Activated T-cell treated with anti-CD3 and anti-CD28 coated beads, Interleukin-2, amount 50 U/mL, for 4 hours (primary cell): ENCODE results near the gene KRTAP4-11. TPM values are rescaled to one million over a fixed set of nuclear protein-coding genes. Genes with fewer than 3 reads are reported as not detected.
"Not testable (repeated sequence)": the region's sequence is repeated elsewhere in the genome, so short reads cannot be mapped to it uniquely, and the experiment has no call there.

Experiments used
- ATAC-seq, 2 donors: fragments of 200-7000 bp; cut with Tn5 transposase; one replicate each; pipeline ENCODE4 v1.10.0; 2021
- DNase-seq: peaks from one replicate; pipeline ENCODE4 v3.0.0-alpha.2; 2020
- H3K27me3 Mint-ChIP-seq: one replicate; pipeline ENCODE4 v1.8.0; 2021; ENCODE audit warnings: low read depth, mixed read lengths
- H3K36me3 Mint-ChIP-seq: one replicate; pipeline ENCODE4 v1.8.0; 2022; ENCODE audit warnings: mixed read lengths; ENCODE audit not compliant: insufficient read depth
- H3K4me1 Mint-ChIP-seq: one replicate; pipeline ENCODE4 v1.8.0; 2021; ENCODE audit warnings: low read depth, mixed read lengths
- H3K4me3 Mint-ChIP-seq: one replicate; pipeline ENCODE4 v1.8.0; 2021; ENCODE audit warnings: mild to moderate bottlenecking, moderate library complexity, mixed read lengths
- H3K9me3 Mint-ChIP-seq: one replicate; pipeline ENCODE4 v1.8.0; 2021; ENCODE audit warnings: mixed read lengths
- total RNA-seq, 3 donors: library from RNA; stranded (reverse); gene quantifications; one replicate each; pipeline ENCODE4 v1.2.1, GENCODE V29; 2021

Gene KRTAP4-11
- total RNA-seq, result not detected

DNA sequence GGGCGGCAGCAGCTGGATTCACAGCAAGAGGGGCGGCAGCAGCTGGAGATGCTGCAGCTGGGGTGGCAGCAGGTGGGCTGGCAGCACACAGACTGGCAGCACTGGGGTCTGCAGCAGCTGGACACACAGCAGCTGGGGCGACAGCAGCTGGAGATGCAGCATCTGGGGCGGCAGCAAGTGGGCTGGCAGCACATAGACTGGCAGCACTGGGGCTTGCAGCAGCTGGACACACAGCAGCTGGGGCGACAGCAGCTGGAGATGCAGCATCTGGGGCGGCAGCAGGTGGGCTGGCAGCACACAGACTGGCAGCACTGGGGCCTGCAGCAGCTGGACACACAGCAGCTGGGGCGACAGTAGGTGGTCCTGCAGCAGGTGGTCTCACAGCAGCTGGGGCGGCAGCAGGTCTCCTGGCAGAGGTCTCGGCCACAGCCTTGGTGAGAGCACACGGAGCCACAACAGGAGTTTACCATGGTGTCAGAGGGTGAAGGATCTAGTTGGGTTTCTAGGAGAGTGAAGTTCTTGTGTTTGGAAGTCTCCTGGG is at the start of gene KRTAP4-11:
Gene KRTAP4-11 (minus strand): TSS at position 528 of the 541 bp plus-strand sequence. CDS start 58 bp downstream, at position 470.
- DNase-seq, H3K9me3 Mint-ChIP-seq, ATAC-seq, H3K36me3 Mint-ChIP-seq, H3K27me3 Mint-ChIP-seq, H3K4me3 Mint-ChIP-seq: not testable (repeated sequence)
- H3K4me1 Mint-ChIP-seq, result peaks cover 26% of the 10 kb centered on the region

DNA sequence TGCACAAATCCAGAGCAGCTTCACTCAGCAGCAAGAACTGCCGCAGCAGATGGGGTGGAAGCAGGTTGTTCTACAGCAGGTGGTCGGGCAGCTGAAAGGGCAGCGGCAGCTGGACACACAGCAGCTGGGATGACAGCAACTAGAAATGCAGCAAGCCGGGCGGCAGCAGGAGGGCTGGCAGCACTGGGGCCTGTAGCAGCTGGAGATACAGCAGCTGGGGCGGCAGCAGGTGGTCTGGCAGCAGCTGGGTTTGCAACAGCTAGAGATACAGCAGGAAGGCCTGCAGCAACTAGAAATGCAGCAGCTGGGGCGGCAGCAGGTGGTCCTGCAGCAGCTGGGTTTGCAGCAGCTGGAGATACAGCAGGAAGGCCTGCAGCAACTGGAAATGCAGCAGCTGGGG is 49.4 kb upstream of the KRTAP4-11 start:
- Mint-ChIP-seq H3K4me1 (no peaks in the 10 kb centered on the region), H3K4me3 (no peak overlapping the region), H3K27me3 (no peaks in the 10 kb centered on the region), H3K9me3 (no peaks in the 10 kb centered on the region), H3K36me3 (no peaks in the 10 kb centered on the region)
- ATAC-seq (no peak), DNase-seq (no peak)

DNA sequence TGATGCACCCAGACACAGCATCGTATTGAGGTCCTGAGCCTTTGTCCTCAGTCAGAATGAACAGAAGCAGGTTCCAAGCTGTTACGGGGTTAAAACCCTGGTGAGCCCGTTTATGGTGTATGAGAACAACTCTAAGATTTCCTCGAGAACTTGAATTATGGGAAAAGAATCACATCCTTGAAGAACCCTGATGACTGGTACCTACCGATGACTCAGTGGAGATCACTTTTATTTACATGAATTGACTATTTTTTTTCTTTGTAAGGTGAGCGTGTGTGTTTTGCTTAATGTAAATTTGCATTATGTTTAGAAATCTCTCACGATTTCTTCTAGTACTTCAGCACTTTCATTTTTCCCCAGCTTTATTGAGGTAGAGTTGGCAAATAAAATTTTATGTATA is 45.7 kb upstream of the KRTAP4-11 start:
- Mint-ChIP-seq H3K4me1 (no peaks in the 10 kb centered on the region), H3K9me3 (no peaks in the 10 kb centered on the region), H3K4me3 (no peak overlapping the region), H3K36me3 (no peaks in the 10 kb centered on the region), H3K27me3 (no peaks in the 10 kb centered on the region)
- ATAC-seq (no peak), DNase-seq (no peak)

DNA sequence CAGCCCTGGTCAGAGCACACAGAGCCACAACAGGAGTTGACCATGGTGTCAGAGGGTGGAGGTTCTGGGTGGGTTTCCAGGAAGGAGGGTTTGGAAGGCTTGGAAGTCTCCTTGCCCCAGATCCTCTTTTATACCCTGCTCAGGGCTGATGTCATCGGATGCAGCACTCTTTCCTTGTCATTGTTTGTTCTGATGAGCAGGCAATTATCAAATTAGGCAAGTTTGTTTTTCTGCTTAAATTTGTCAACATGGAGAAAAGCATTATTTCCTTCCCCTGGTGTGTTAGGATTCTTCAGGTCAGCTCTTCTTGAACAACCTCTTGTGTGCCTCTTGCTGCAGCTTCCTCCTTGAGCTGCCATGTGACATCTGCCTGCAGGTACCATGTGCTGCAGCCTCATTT is 42.5 kb upstream of the KRTAP4-11 start, which contains the start of gene KRTAP4-4:
Gene KRTAP4-4 (minus strand): TSS at position 101 of the 400 bp plus-strand sequence. CDS start 57 bp downstream, at position 44.
- Mint-ChIP-seq H3K27me3 (peaks cover 17% of the 10 kb centered on the region), H3K4me1 (no peaks in the 10 kb centered on the region), H3K4me3 (no peak within 1 kb of the TSS), H3K36me3 (no peaks in the 10 kb centered on the region), H3K9me3 (no peaks in the 10 kb centered on the region)
- ATAC-seq (no peak), DNase-seq (no peak)

DNA sequence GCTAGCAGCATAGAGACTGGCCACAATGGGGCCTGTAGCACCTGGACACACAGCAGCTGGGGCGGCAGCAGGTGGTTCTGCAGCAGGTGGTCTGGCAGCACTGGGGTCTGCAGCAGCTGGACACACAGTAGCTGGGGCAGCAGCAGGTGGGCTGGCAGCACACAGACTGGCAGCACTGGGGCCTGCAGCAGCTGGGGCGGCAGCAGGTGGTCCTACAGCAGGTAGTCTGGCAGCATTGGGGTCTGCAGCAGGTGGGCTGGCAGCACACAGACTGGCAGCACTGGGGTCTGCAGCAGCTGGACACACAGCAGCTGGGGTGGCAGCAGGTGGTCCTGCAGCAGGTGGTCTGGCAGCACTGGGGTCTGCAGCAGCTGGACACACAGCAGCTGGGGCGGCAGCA is 42.0 kb upstream of the KRTAP4-11 start:
- H3K9me3 Mint-ChIP-seq, H3K4me1 Mint-ChIP-seq, H3K4me3 Mint-ChIP-seq, H3K36me3 Mint-ChIP-seq, DNase-seq, ATAC-seq: not testable (repeated sequence)
- H3K27me3 Mint-ChIP-seq, result peaks cover 18% of the 10 kb centered on the region

DNA sequence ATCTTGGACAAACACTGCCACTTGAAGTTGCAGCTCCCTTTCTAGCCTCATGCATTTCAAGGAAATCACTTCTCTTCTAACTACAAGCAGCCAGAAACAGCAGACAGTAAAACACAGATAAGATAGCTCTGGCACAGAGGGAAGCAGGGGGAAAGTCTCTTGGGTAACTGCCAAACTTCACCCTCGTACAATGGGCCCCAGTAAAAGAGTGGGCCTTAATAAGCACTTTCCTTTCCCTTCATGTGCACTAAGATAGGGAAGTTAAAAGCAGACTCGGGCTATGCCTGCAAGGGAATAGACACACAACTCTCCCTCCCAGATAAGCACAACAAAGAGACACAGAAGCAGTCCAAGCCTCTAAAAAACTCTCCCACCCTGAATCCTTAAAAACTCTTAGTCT is 35.7 kb upstream of the KRTAP4-11 start:
- H3K4me1 Mint-ChIP-seq, result no peaks in the 10 kb centered on the region
- H3K27me3 Mint-ChIP-seq, result peaks cover 24% of the 10 kb centered on the region
- DNase-seq (no peak), ATAC-seq (no peak)
- H3K4me3 Mint-ChIP-seq, result no peak overlapping the region
- H3K9me3 Mint-ChIP-seq, result no peaks in the 10 kb centered on the region
- no peaks in the 10 kb centered on the region for H3K36me3 Mint-ChIP-seq

DNA sequence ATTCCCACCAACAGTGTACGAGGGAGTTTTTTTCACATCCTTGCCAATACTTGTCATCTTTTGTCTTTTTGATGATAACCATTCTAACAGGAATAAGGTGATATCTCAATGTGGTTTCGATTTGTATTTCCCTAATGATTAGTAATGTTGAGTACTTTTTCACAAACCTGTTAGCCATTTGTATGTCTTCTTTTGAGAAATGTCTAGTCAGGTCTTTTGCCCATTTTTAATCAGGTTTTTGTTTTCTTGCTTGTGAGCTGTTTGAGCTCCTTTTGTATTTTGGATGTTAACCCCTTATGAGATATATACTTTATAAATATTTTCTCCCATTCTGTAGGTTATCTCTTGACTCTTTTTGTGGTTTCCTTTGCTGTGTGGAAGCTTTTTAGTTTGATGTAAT is 33.4 kb upstream of the KRTAP4-11 start:
- Mint-ChIP-seq H3K4me3 (no peak overlapping the region), H3K4me1 (no peaks in the 10 kb centered on the region), H3K36me3 (no peaks in the 10 kb centered on the region), H3K9me3 (no peaks in the 10 kb centered on the region), H3K27me3 (peaks cover 14% of the 10 kb centered on the region)
- DNase-seq (no peak), ATAC-seq (no peak)

DNA sequence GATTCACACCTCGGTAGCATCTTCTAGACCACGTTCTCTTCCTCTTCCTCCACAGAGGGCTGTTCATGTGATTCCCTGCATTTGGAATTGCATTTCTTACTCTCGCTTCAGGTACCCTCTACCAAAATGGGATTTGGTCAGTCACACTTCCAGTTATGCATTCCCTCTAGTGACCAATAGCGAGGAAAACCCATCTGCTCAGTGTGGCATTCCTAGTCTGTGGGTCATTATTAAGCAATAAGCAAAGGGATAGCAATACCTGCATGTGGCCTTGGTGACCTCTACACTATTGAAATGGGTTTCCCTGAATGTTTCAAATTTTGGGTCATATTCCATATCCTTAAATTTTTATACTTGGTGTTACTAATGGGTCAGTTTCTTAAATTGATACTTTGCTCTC is 31.9 kb upstream of the KRTAP4-11 start:
- H3K27me3 Mint-ChIP-seq, result peaks cover 6% of the 10 kb centered on the region
- no peaks in the 10 kb centered on the region for H3K4me1 Mint-ChIP-seq
- ATAC-seq (no peak), DNase-seq (no peak)
- no peak overlapping the region for H3K4me3 Mint-ChIP-seq
- no peaks in the 10 kb centered on the region for H3K36me3 Mint-ChIP-seq
- H3K9me3 Mint-ChIP-seq, result no peaks in the 10 kb centered on the region

DNA sequence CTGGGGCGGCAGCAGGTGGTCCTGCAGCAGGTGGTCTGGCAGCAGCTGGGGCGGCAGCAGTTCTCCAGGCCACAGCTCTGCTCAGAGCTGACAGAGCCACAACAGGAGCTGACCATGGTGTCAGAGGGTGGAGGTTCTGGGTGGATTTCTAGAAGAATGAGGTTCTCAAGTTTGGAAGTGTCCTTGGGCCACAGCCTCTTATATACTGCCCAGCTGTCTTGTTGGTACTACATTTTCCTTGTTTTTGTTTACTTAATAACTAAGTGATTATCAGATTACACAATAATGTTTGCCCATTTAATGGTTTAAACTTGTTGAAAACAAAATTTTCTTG is 31.4 kb upstream of the KRTAP4-11 start, which contains the start of gene KRTAP4-5:
Gene KRTAP4-5 (minus strand): TSS at position 174 of the 334 bp plus-strand sequence. CDS start 58 bp downstream, at position 116.
- no peak for ATAC-seq
- H3K4me1 Mint-ChIP-seq, result no peaks in the 10 kb centered on the region
- H3K4me3 Mint-ChIP-seq, result no peak within 1 kb of the TSS
- no peak for DNase-seq
- no peaks in the 10 kb centered on the region for H3K36me3 Mint-ChIP-seq
- H3K27me3 Mint-ChIP-seq, result peaks cover 6% of the 10 kb centered on the region
- no peaks in the 10 kb centered on the region for H3K9me3 Mint-ChIP-seq

DNA sequence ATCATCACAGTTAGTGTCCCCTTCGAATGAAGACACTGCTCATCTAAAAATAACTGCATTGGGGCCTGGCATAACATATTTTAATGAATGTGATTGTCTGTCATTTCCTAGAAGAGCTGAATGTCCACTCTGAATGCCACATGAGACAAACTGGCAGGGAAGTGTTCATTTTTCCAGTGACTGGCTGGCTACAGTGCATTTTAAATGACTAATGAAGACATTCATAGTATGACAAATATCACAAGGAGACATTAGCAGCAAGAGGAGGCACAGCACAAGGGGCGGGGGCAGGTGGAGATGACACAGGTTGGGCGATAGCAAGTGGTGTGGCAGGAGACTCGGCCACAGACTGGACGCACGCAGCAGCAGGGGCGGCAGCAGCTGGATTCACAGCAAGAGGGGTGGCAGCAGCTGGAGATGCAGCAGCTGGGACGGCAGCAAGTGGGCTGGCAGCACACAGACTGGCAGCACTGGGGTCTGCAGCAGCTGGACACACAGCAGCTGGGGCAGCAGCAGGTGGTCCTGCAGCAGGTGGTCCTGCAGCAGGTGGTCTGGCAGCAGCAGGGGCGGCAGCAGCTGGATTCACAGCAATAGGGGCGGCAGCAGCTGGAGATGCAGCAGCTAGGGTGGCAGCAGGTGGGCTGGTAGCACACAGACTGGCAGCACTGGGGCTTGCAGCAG is 30.9 kb upstream of the KRTAP4-11 start:
- H3K36me3 Mint-ChIP-seq, H3K4me1 Mint-ChIP-seq, H3K27me3 Mint-ChIP-seq, ATAC-seq, DNase-seq, H3K9me3 Mint-ChIP-seq, H3K4me3 Mint-ChIP-seq: not testable (repeated sequence)

DNA sequence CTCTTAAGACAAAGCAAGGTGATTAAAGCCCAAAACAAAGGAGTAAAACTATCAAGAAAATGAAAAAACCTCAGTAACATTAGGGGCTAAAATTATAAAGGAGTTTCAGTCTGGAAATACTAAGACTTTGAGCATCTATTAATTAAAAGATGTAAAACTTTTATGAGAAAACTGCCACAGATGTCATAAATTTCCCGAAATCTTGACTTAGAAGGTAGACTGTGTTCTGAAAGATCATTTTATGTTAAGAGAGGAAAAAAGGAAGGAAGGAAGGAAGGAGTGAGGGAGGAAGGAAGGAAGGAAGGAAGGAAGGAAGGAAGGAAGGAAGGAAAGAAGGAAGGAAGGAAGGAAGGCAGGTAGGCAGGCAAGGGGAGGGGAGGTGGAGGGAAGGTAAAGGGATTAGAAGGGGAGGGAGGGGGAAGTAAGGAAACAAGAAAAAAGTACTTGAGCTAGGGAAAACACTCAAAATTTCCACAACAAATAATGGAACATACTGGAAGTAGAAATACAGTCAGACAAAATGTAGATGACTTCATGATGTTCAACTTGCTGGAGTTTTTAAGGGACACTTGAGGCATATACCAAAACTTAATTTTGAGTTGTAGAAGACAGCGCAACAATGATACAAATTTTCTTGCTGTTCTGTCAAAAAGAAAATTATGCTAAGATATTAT is 29.5 kb upstream of the KRTAP4-11 start:
- DNase-seq (no peak), ATAC-seq (no peak)
- Mint-ChIP-seq H3K27me3 (no peaks in the 10 kb centered on the region), H3K36me3 (peaks cover 3% of the 10 kb centered on the region), H3K9me3 (peaks cover 13% of the 10 kb centered on the region), H3K4me1 (no peaks in the 10 kb centered on the region), H3K4me3 (no peak overlapping the region)

DNA sequence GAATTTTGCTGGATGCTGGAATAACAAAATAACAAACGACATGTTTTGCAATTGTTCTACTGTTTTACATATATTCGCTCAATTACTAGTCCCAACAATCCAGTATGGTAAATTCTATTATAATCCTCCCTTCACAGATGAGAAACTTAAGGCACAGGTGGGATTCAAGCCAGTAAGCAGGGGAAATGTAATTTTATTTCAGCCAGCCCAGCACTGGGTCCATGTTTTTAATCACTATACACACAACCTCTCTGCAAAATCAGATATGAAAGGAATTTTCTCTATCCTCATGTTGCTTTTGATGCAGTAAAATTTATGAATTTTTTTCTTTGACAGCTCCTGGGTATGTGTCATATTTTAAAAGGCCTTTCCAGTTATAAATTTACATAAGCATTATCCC is 27.1 kb upstream of the KRTAP4-11 start:
- no peak for ATAC-seq

DNA sequence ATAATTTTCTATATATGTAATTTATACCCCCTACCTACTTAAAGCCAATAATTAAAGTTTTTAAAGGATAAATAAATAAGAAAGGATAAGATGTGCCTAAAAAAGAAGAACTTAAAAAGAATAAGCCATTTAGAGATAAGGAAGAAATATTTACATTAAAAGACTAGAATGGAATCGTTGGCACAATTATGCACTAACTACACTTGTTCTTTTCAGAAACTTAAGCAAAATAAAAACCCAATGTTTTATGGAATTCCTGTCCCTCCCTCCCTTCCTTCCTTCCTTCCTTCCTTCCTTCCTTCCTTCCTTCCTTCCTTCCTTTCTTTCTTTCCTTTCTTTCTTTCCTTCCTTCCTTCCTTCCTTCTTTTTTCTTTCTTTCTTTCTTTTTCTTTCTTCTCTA is 26.7 kb upstream of the KRTAP4-11 start:
- ATAC-seq, result no peak
- no peak for DNase-seq
- H3K4me1 Mint-ChIP-seq, result no peaks in the 10 kb centered on the region
- no peak overlapping the region for H3K4me3 Mint-ChIP-seq
- peaks cover 7% of the 10 kb centered on the region for H3K36me3 Mint-ChIP-seq
- H3K27me3 Mint-ChIP-seq, result peaks cover under 1% of the 10 kb centered on the region
- H3K9me3 Mint-ChIP-seq, result peaks cover 22% of the 10 kb centered on the region

More for the DNA sequence above, 27.1 kb upstream of the KRTAP4-11 start:
- Mint-ChIP-seq H3K36me3 (peaks cover 7% of the 10 kb centered on the region), H3K4me1 (no peaks in the 10 kb centered on the region), H3K9me3 (peaks cover 22% of the 10 kb centered on the region), H3K27me3 (no peaks in the 10 kb centered on the region), H3K4me3 (no peak overlapping the region)
- DNase-seq, result no peak

DNA sequence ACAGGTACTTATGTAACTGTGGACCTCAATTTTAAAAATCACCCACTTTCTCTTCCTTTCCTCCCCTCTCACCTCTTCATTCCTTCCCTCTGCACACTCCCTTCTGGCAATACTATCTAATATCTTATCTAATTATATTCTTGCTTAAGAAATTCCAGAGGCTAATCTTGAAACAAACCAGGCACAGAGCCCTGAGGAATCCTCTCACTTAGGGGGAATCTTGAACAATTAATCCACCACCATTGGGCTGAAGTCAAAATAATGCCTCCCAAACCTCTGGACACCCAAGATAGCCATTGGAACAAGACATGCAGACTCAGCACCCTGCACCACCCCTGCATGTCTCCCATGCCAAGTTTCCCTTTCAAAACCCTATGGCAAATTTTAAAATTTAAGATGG is 23.2 kb upstream of the KRTAP4-11 start:
- H3K4me3 Mint-ChIP-seq, result no peak overlapping the region
- H3K9me3 Mint-ChIP-seq, result peaks cover 30% of the 10 kb centered on the region
- DNase-seq (no peak), ATAC-seq (no peak)
- no peaks in the 10 kb centered on the region for H3K4me1 Mint-ChIP-seq
- H3K36me3 Mint-ChIP-seq, result peaks cover 8% of the 10 kb centered on the region
- H3K27me3 Mint-ChIP-seq, result peaks cover 3% of the 10 kb centered on the region
